KOPT-K1 (cell line): ENCODE results near the gene GPRC5D.

Experiments
- H3K27ac ChIP-seq: fragments of 200-600 bp; sonication (generic); 2 replicates; pipeline ENCODE4 v1.5.1; 2016; ENCODE audit warnings: antibody characterized with exemption, mild to moderate bottlenecking, low read depth, low read length; ENCODE audit not compliant: poor library complexity, severe bottlenecking
- H3K36me3 ChIP-seq: fragments of 200-600 bp; sonication (generic); 2 replicates; pipeline ENCODE4 v1.5.1; 2017; ENCODE audit warnings: antibody characterized with exemption, mild to moderate bottlenecking, low read length, moderate library complexity; ENCODE audit not compliant: insufficient read depth
- H3K9me3 ChIP-seq: fragments of 200-600 bp; sonication (generic); 2 replicates; pipeline ENCODE4 v1.5.1; 2017; ENCODE audit warnings: antibody characterized with exemption, low read length, mild to moderate bottlenecking; ENCODE audit not compliant: insufficient read depth, poor library complexity, severe bottlenecking

Gene GPRC5D

DNA sequence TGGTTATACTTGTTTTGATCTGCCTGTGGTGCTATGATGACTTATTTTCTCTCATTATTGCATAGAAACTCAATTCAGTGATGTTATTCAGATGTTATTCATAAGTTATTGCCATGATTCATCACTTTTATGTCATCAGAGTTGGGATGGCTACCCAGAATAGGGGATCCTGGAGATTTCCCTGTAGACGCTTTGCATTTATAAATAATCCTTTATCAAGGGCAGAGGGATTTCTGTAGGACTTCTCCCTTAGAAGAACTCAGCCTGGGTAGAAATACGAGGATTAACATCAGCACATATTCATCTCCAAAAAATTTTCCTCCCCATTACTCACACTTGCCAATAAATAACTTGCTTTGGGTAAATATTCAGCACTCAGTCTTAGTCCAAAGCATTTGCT, 55.7 kb downstream of the GPRC5D start:
- Histone ChIP-seq H3K9me3 (no peaks in the 10 kb centered on the region), H3K27ac (no peak overlapping the region), H3K36me3 (no peaks in the 10 kb centered on the region)

DNA sequence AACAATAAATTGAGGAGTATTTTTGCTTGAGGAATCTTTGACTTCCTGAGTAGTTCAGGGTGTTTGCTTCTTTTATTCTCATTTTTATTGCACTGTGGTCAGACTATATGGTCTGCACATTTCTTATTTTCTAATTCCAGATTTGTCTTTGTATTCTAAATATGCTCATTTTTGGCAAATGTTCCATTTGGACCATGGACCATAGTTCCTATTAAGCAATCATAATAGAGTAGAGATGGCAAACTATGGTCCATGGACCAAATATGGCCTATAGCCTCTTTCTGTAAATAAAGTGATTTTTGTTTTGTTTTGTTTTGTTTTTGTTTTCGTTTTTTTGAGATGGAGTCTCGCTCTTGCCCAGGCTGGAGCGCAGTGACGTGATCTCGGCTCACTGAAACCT, 58.5 kb downstream of the GPRC5D start:
- no peaks in the 10 kb centered on the region for H3K9me3 ChIP-seq
- no peaks in the 10 kb centered on the region for H3K36me3 ChIP-seq
- no peak overlapping the region for H3K27ac ChIP-seq

DNA sequence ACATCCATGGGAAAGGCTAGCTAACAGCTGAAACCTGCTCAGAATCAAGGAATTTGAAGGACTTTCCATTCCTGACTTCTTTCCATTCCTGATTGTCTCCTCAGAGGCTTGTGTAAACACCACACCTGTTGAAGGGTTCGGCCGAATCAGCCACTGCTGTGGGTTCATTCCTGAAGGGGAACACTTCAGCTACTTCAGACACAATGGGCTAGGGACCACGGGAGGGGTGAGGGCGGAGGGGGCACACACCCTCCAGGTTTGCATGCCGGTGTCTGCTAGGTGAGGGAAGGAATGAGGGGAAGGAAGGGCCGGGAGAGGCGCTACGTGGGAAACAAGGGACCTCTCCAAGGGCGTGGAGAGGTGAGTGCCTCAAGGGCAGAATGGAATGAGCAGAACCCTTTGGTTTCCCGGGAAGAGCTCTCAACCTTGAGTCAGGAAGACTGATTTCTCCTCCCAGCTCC, 59.3 kb downstream of the GPRC5D start:
- no peaks in the 10 kb centered on the region for H3K36me3 ChIP-seq
- no peak overlapping the region for H3K27ac ChIP-seq
- H3K9me3 ChIP-seq, result no peaks in the 10 kb centered on the region

DNA sequence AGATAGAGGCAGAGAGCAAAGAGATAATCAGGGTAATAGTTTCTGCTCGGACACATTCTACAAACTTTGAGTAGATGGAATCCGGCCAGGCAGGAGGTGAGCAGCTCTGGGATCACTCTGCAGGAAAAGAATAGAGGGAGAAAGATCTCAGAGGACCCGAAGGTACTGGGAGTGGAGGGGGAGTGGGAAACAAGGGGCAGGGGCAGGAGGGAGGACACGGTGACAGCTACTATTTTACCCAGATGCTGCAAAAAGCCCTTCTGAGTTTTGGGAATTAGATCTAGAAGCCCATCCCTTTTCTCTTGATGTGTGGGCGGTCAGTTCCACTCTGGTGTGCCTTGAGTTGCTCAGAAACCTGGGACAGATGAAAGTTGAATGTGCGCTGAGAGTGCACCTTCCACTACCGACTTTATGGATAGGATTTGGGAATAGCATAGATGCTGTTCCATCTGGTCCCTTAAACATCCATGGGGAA, 60.1 kb downstream of the GPRC5D start:
- Histone ChIP-seq H3K9me3 (no peaks in the 10 kb centered on the region), H3K36me3 (no peaks in the 10 kb centered on the region), H3K27ac (no peak overlapping the region)

DNA sequence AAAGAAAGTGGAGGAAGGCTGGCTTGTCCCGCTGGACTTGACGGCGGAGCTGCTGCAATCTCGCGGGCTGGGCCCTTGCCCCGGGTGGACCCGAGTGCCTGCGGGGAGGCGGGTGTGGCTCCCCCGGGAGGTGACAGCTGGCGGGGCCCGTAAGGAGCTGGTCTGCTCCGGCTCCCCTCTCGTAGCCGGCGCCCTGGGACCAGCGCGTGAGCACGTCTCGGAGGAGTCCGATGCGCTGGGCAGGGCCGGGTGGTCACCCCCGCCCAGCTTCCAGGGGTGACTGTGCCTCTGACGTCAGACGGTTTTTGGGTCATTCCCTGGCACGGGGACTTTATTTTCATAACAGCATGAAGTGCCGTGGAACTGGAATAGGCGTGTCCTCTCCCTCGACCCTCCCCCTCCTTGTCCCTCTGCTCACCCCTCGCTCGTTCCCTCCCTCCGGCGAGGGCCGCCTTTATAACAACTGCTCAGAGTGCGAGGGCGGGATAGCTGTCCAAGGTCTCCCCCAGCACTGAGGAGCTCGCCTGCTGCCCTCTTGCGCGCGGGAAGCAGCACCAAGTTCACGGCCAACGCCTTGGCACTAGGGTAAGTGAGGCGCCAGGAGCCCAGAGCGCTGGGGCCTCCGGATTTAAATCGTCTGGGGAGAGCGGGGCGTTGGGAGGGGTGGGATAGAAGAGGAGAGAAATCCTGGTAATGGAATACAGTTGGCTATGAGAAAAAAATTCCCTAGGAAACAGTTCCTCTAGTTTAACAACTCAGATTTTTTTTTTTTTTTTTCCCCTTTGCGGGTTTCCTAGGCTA, 60.7 kb downstream of the GPRC5D start, which contains the start of gene GPRC5A:
Gene GPRC5A (plus strand): TSS at position 483 of the 801 bp plus-strand sequence. CDS start 16,688 bp downstream, outside the sequence.
- Histone ChIP-seq H3K27ac (no peak within 1 kb of the TSS), H3K9me3 (no peaks in the 10 kb centered on the region), H3K36me3 (no peaks in the 10 kb centered on the region)
